ENCODE data around the gene ODAD3.
"Not testable (repeated sequence)": the region's sequence is repeated elsewhere in the genome, so short reads cannot be mapped to it uniquely, and the experiment has no call there.

ODAD3 gene

GRCh38 chr19:11435057-11435832 is at the start of gene ODAD3, which contains the start of gene PRKCSH:
ODAD3 (minus strand) TSS chr19:11435121; CDS start chr19:11435016, 105 bp downstream.
PRKCSH (plus strand) TSS chr19:11435635; CDS start chr19:11436118, 483 bp downstream.
- DNase-seq (ENCODE audit: low spot score), result peak; percentile 100

GRCh38 chr19:11483366-11484111 is 48.6 kb upstream of the ODAD3 start:
- no peak for DNase-seq (ENCODE audit: low spot score)

GRCh38 chr19:11482384-11483050 is 47.6 kb upstream of the ODAD3 start:
- DNase-seq (ENCODE audit: low spot score), result peak; percentile 92

GRCh38 chr19:11481534-11482383 is 46.8 kb upstream of the ODAD3 start:
- DNase-seq (ENCODE audit: low spot score), result peak; percentile 91

DNA sequence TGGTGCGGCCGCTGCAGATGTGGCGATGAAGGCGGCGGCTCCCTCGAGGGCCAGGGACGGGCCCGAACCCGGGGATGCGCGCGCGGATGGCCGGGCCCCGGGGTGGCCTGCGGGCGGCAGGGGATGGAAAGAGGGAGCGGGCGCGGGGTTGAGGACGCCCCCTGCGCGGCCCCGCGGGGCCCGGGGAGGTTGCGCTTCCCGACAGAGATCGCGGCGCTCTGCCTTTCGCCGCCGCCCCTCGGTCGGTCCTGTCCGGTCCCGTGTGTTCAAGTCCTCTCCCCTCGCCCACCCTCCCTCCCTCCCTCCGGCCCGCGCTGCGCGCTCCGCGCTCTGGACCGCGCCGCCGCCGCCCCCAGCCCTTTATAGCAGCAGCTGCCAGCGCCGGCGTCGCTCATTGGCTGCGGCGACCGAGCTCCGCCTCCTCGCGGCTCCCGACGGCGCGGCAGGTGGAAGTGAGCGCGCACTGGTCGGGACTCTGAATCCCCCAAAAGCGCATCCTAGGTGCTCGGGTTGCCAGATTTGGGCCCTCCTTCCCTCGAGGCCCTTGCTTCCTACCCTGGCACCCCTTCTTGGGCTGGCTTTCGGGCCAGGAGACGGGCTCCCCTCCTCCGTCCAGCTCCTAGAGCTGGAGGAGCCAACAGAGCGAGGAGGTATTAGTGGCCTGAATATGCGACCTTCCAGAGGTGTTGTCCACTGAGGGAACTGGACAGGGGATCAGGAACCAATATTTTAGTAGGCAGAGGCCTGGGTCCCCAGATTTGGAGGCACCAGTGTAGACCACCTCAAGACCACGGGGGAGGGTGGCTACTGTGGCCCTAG is 46.0 kb upstream of the ODAD3 start, which contains the start of gene ELAVL3:
Gene ELAVL3, minus strand, starts transcription at position 332 of the 819 bp plus-strand sequence. CDS start 438 bp downstream, outside the sequence.
- no peak for DNase-seq (ENCODE audit: low spot score)

DNA sequence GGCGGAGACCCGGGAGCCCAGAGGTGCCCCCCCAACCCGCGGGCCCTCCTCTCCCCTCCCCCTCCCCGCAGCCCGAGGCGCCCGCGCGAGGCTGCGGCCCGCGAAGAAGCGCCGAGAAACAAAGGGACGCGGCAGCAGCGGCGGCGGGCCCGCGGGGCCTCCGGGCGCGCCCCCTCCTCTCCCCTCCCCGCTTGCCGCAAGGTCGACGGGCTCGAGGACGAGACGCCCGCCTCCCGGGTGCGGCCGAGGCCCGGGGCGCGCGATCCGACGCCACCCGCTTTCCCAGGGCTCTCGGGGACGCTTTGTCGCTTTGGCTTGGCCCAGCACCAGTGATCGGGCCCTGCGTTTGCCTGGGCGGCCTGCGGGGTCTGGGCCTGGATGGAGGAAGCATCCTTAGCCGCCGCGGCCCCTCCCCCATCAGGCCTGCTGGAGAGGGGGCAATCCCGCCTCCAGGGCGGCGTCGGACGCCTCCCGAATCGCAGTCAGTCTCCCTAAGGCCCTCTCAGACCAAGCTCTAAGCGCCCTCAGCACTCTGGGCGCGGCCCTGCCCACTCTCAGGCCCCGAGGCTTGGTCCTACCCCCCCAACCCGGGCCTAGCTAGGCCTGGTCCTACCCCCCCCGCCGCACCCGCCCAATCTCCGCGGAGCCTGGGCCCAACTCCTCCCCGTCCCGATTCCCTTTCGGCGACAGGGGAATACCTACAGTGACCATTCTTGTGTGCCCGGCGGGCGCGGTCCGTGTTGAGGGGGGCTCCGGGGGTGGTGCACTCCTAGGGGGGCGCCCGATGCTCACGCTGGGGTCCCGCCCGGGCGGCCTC is 45.2 kb upstream of the ODAD3 start:
- no peak for DNase-seq (ENCODE audit: low spot score)

GRCh38 chr19:11479090-11479897 is 44.4 kb upstream of the ODAD3 start:
- no peak for DNase-seq (ENCODE audit: low spot score)

DNA sequence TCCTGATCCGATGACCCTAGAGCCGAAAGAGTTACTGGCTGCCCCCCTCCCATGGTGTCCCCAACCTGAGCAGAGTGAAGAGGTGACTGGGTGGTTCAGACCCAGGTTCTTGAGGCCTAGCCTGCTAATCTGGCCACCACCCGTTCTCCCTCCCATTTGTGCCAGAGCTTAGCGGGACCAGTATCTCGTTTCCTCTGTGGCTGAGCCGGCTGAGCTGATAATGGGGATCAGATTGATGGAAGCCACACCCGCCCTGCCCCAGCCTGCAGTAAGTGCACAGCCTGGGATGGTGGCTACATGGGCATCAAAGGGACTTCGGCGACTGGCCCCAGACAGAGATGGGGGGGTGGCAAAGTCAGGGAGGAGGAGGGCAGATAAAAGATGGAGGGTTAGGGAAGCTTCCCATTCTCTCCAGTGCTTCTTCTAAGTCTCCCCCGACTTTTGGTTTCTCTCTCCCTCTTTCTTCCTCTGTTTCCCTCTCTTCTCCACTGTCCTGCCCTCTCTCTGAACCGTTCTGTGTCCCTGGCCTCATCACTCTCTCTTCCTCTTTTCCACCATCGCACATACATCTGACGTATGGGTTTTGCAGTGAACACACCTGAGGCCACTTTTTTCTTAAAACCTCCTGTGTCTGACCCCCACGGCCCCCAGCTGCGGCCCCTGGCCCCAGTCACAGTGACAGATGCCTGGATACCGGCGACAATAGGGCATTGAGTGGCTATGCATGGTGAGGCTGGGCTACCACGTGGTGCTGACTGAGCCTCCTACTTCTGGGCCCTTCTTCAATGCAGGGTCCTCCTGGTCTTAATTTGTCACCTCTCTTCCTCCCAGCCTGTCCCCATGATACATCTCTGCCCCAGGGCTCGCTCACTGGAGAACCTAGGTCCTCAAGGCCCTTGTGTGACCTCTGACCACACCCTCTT is 43.5 kb upstream of the ODAD3 start:
- DNase-seq (ENCODE audit: low spot score), result no peak

GRCh38 chr19:11475861-11476260 is 40.9 kb upstream of the ODAD3 start:
- no peak for DNase-seq (ENCODE audit: low spot score)

- not testable (repeated sequence) for DNase-seq (ENCODE audit: low spot score)
Observed at GRCh38 chr19:11475343-11475742, 40.4 kb upstream of the ODAD3 start.

DNA sequence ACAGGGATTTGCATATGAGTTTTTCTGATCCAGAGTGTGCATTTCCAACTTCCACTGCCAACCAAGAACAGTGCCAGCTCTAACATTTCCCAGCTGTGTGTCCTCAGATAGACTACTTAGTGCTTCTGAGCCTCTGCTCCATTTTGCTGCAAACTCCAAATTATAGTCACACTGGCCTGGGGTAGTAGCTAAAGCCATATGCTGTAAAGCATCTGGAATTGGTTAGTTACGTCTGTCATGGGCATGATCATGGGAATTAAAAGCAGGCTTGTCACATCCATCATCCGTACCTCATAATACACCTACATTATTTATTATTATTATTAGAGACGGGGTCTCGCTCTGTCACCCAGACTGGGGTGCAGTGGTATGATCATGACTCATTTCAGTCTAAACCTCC is 38.8 kb upstream of the ODAD3 start:
- no peak for DNase-seq (ENCODE audit: low spot score)

DNA sequence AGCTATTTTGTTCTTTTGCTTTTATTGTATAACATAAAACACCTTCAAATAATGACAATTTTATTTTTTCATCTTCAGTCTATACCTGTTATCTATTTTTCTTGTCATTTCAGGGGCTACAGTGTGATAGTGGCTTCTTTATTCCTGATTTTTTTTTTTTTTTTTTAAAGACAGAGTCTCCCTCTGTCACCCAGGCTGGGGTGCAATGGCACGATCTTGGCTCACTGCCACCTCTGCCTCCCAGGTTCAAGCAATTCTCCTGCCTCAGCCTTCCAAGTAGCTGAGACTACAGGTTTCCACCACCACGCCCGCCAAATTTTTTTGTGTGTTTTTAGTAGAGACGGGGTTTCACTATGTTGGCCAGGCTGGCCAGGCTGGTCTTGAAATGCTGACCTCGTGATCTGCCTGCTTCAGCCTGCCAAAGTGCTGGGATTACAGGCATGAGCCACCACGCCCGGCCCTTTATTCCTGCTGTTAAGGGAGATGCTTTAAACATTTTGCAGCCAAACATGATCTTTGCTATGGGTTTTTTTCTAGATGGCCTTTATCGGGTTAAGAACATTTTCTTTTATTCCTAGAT is 33.4 kb upstream of the ODAD3 start:
- not testable (repeated sequence) for DNase-seq (ENCODE audit: low spot score)

GRCh38 chr19:11465600-11465999 is 30.7 kb upstream of the ODAD3 start:
- DNase-seq (ENCODE audit: low spot score), result no peak

GRCh38 chr19:11464333-11465265 is 29.7 kb upstream of the ODAD3 start:
- DNase-seq (ENCODE audit: low spot score), result no peak

- no peak for DNase-seq (ENCODE audit: low spot score)
Observed at GRCh38 chr19:11463391-11463790, 28.5 kb upstream of the ODAD3 start.

GRCh38 chr19:11461453-11461852 is 26.5 kb upstream of the ODAD3 start:
- no peak for DNase-seq (ENCODE audit: low spot score)

Measured in AG08395 (cell line).